K562 (cell line): ENCODE data around the gene ASIC3. TPM values are rescaled to one million over a fixed set of nuclear protein-coding genes. Genes with fewer than 3 reads are reported as not detected.
A peak's percentile ranks its signal among the peaks of the same experiment; 100 is the strongest.

Experiments
- ATAC-seq: fragments of 200-7000 bp; cut with Tn5 transposase; 3 replicates; pipeline ENCODE4 v1.9.1; 2020; ENCODE audit warnings: moderate library complexity
- BruUV-seq: library from RNA; stranded (reverse); fragments of 400-500 nt; replicated peaks from 2 replicates; lab custom pipeline; 2021; lab: Mats Ljungman, UMichigan
- CTCF ChIA-PET: fragments of 300-600 bp; formaldehyde crosslinking; extraction: SDS; loops from one replicate; lab custom pipeline; 2021; ENCODE audit warnings: low intra/inter-chr PET ratio; lab: Yijun Ruan, JAX
- POLR2A ChIA-PET: fragments of 300-600, 350-650 bp; sonication (Branson Sonifier 250); formaldehyde crosslinking; extraction: SDS; loops from one replicate; lab custom pipeline; 2021; ENCODE audit warnings: antibody characterized with exemption, inconsistent platforms; lab: Yijun Ruan, JAX
- DNase-seq, 4 experiments: peaks; one replicate each; pipeline versions ENCODE4 v3.0.0 to v3.0.0-alpha.2; 2011 to 2018; ENCODE audit warnings: low spot score in 3 of 4, mixed read lengths in 3 of 4; ENCODE audit errors: extremely low read depth in 1 of 4
- FAIRE-seq: peaks from 2 replicates; lab custom pipeline; 2011; peaks lifted over from hg19 to GRCh38; lab: Jason Lieb, UNC
- H2AFZ ChIP-seq: 2 replicates; pipeline ENCODE4 v1.6.0; 2011; ENCODE audit warnings: low read depth, low read length, control low read depth, inconsistent platforms
- H3K27ac ChIP-seq: fragments of 200-600 bp; 3 replicates; pipeline ENCODE4 v1.8.0; 2011; ENCODE audit warnings: low read depth, mild to moderate bottlenecking, control low read depth, inconsistent platforms, low read length, moderate library complexity, mixed read lengths; ENCODE audit errors: extremely low read depth
- H3K27me3 ChIP-seq, 2 experiments: fragments of 300-600 bp in 1 of 2; 2 replicates in 1 of 2; 3 replicates in 1 of 2; pipeline versions ENCODE4 v1.6.0 to v1.8.0; 2011; ENCODE audit warnings: inconsistent platforms in 2 of 2, low read length in 2 of 2, mild to moderate bottlenecking in 1 of 2, mixed read lengths in 1 of 2, moderate library complexity in 1 of 2; ENCODE audit not compliant: control insufficient read depth in 2 of 2, insufficient read depth in 2 of 2
- H3K36me3 ChIP-seq: fragments of 300-600 bp; 3 replicates; pipeline ENCODE4 v1.8.0; 2011; ENCODE audit warnings: mild to moderate bottlenecking, low read length, inconsistent platforms; ENCODE audit not compliant: control insufficient read depth, insufficient read depth
- H3K4me1 ChIP-seq, 2 experiments: fragments of 200-600 bp in 1 of 2; replicated peaks in 1 of 2; 2 replicates in 1 of 2; 3 replicates in 1 of 2; pipeline versions ENCODE4 v1.5.1 to v1.8.0; 2011; ENCODE audit warnings: inconsistent platforms in 2 of 2, low read length in 2 of 2, mild to moderate bottlenecking in 1 of 2, mixed read lengths in 1 of 2, moderate library complexity in 1 of 2; ENCODE audit not compliant: control insufficient read depth in 2 of 2, insufficient read depth in 2 of 2
- H3K4me2 ChIP-seq: 2 replicates; pipeline ENCODE4 v1.6.1; 2011; ENCODE audit warnings: low read length, control low read depth, inconsistent platforms, mixed read lengths; ENCODE audit not compliant: insufficient read depth
- H3K4me3 ChIP-seq: fragments of 200-600 bp; sonication (generic), shearing (Covaris generic); 2 replicates; pipeline ENCODE4 v1.5.1; 2016; ENCODE audit warnings: control low read depth, inconsistent platforms
- H3K79me2 ChIP-seq: fragments of 200-600 bp; 3 replicates; pipeline ENCODE4 v1.8.0; 2011; ENCODE audit warnings: low read length, inconsistent platforms; ENCODE audit not compliant: control insufficient read depth, insufficient read depth
- H3K9ac ChIP-seq, 2 experiments: 2 replicates each; pipeline versions ENCODE4 v1.6.0 to v1.6.1; 2011; ENCODE audit warnings: low read depth in 2 of 2, low read length in 2 of 2, control low read depth in 1 of 2, inconsistent platforms in 1 of 2, mild to moderate bottlenecking in 1 of 2, mixed read lengths in 1 of 2; ENCODE audit not compliant: insufficient read depth in 1 of 2
- H3K9me1 ChIP-seq: one replicate; pipeline ENCODE4 v1.6.0; 2011; ENCODE audit warnings: inconsistent platforms, mild to moderate bottlenecking, low read length, moderate library complexity; ENCODE audit not compliant: control insufficient read depth, insufficient read depth
- H3K9me3 ChIP-seq: replicated peaks from 2 replicates; pipeline ENCODE4 v1.5.1; 2011; ENCODE audit warnings: low read depth, low read length, inconsistent platforms; ENCODE audit not compliant: control insufficient read depth, insufficient read depth
- H4K20me1 ChIP-seq: replicated peaks from 2 replicates; pipeline ENCODE4 v1.6.1; 2011; ENCODE audit warnings: low read length, inconsistent platforms, mixed read lengths; ENCODE audit not compliant: control insufficient read depth, insufficient read depth
- CHCHD3 ChIP-seq: fragments of 250-450 bp; sonication (Bioruptor Pico); IDR thresholded peaks from 2 replicates; pipeline ENCODE4 v2.1.2; 2022; ENCODE audit warnings: mild to moderate bottlenecking
- HDGF ChIP-seq: fragments of 450-650 bp; IDR thresholded peaks from 2 replicates; pipeline ENCODE4 v1.6.1; 2016
- HIVEP1 ChIP-seq: fragments of 250-450 bp; sonication (Bioruptor Pico); IDR thresholded peaks from 2 replicates; pipeline ENCODE4 v1.4.0; 2020; ENCODE audit warnings: mild to moderate bottlenecking
- HLTF ChIP-seq: fragments of 450-650 bp; IDR thresholded peaks from 2 replicates; pipeline ENCODE4 v1.6.1; 2016
- HNRNPL ChIP-seq: fragments of 200-400 bp; formaldehyde crosslinking; IDR thresholded peaks from 2 replicates; pipeline ENCODE4 v1.6.1; 2017; ENCODE audit warnings: low read depth, mild to moderate bottlenecking, low read length
- MCM3 ChIP-seq: fragments of 450-650 bp; IDR thresholded peaks from 2 replicates; pipeline ENCODE4 v1.6.1; 2016
- NFXL1 ChIP-seq: fragments of 450-650 bp; formaldehyde crosslinking; IDR thresholded peaks from 2 replicates; pipeline ENCODE4 v1.4.0; 2021; ENCODE audit warnings: mild to moderate bottlenecking
- PHF20 ChIP-seq: fragments of 450-650 bp; IDR thresholded peaks from 2 replicates; pipeline ENCODE4 v1.6.1; 2018; ENCODE audit not compliant: partially characterized antibody
- POLR2AphosphoS5 ChIP-seq: IDR thresholded peaks from 2 replicates; pipeline ENCODE4 v1.6.1; 2011; ENCODE audit warnings: mild to moderate bottlenecking, low read depth, low read length, moderate library complexity; ENCODE audit not compliant: control insufficient read depth, insufficient read depth
- PRPF4 ChIP-seq: fragments of 200-400 bp; formaldehyde crosslinking; IDR thresholded peaks from one replicate; pipeline ENCODE4 v1.6.1; 2017; ENCODE audit warnings: low read length, low read depth, mild to moderate bottlenecking; ENCODE audit not compliant: insufficient read depth, poor library complexity, severe bottlenecking
- SIRT6 ChIP-seq: IDR thresholded peaks from one replicate; pipeline ENCODE4 v1.6.1; 2012; ENCODE audit warnings: low read depth, mild to moderate bottlenecking, control low read depth, inconsistent platforms, low read length, moderate library complexity
- SRSF7 ChIP-seq: fragments of 200-400 bp; formaldehyde crosslinking; optimal IDR thresholded peaks from 2 replicates; pipeline ENCODE3; 2017; ENCODE audit warnings: mild to moderate bottlenecking, low read depth, low read length
- ZC3H4 ChIP-seq: sonication (generic); formaldehyde crosslinking; IDR thresholded peaks from 2 replicates; pipeline ENCODE4 v1.9.0; 2021; ENCODE audit warnings: missing genetic modification reagents, borderline replicate concordance
- ZNF77 ChIP-seq: fragments of 250-450 bp; sonication (Bioruptor Pico); IDR thresholded peaks from 2 replicates; pipeline ENCODE4 v1.5.0; 2020
- WGBS: fragments of 100-300 bp; shearing (Covaris generic); methylation state at CpG from one replicate; pipeline ENCODE4 v1.1.6; 2016; ENCODE audit warnings: low coverage, mixed read lengths; ENCODE audit not compliant: insufficient coverage; ENCODE audit errors: missing lambda C conversion rate; 5-methylcytosine and 5-hydroxymethylcytosine counted together
- in situ Hi-C: fragments of 300-500 bp; cut with MboI; formaldehyde crosslinking; loops from 4 replicates; pipeline ENCODE4 v1.15.0; 2018; ENCODE audit warnings: inconsistent platforms, mixed read lengths
- intact Hi-C: fragments of 100-400 bp; cut with micrococcal nuclease; formaldehyde crosslinking; loops from 2 replicates; pipeline ENCODE4 v1.14.2; 2022
- polyA plus RNA-seq, 8 experiments: library from polyadenylated mRNA; depleted of rRNA in 4 of 8; stranded (reverse) in 5 of 8; unstranded in 3 of 8; fragments of >200 nt; fragmentation: Nextera tagmentation in 2 of 8; fragmentation: Illumina TruSeq in 1 of 8; extraction: Ambion mirVana in 2 of 8; extraction: Trizol in 1 of 8; gene quantifications; 2 replicates each; pipeline versions ENCODE4 v1.2.1 to v1.2.3, GENCODE V29; 2011 to 2014; ENCODE audit warnings: inconsistent platforms in 1 of 8, missing spikeins in 1 of 8
- total RNA-seq, 7 experiments: library from RNA; depleted of rRNA in 6 of 7; stranded (reverse); fragments of >200 nt in 6 of 7; fragmentation: Illumina TruSeq in 2 of 7; extraction: Trizol in 2 of 7; gene quantifications; 2 replicates each; pipeline versions ENCODE4 v1.2.1 to v1.2.3, GENCODE V29; 2011 to 2021; ENCODE audit warnings: low replicate concordance in 1 of 7
- TF ChIP-seq, protein P1 (sequence below): sonication (generic); formaldehyde crosslinking; IDR thresholded peaks from 2 replicates; pipeline ENCODE4 v1.8.0; 2022; ENCODE audit warnings: mild to moderate bottlenecking, missing genetic modification reagents
- TF ChIP-seq, protein P2 (sequence below), 2 experiments: fragments of 450-650 bp; IDR thresholded peaks; 2 replicates each; pipeline ENCODE4 v1.6.1; 2018; ENCODE audit warnings: mild to moderate bottlenecking in 2 of 2, low read depth in 1 of 2; ENCODE audit not compliant: partially characterized antibody in 2 of 2
- TF ChIP-seq, protein P3 (sequence below): fragments of 250-450 bp; sonication (Bioruptor Pico); IDR thresholded peaks from 2 replicates; pipeline ENCODE4 v1.8.0; 2022; ENCODE audit warnings: moderate library complexity, mild to moderate bottlenecking, inconsistent platforms

The ASIC3 gene
- total and polyA plus RNA-seq, 9 of the 15 experiments (the other 6 are each of a cell fraction or from before 2014, with no cell fraction given), result 0.11 to 5.0 (median 0.87) TPM

DNA sequence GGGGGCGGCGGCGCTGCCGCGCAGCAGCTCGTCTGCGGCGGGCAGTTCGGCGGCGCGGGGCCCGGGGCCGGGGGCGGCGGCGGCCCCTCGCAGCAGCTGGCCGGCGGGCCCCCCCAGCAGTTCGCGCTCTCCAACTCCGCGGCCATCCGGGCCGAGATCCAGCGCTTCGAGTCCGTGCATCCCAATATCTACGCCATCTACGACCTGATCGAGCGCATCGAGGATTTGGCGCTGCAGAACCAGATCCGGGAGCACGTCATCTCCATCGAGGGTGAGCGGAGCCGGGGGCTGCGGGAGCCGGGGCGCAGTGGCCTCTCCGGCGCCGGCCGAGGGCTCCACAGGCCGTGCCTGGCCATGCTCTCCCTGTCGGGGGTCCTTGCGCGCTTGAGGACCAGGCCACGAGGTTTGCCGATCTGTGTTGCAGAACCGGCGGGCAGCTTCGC lies 38.5 kb downstream of the ASIC3 start:
- no TSS peak for BruUV-seq
- Histone ChIP-seq H2AFZ (0 out of 2 replicates have a peak overlapping the region, but pooled peaks have one; percentile 10), H3K79me2 (peaks cover 68% of the 10 kb centered on the region), H4K20me1 (peaks cover 38% of the 10 kb centered on the region), H3K4me1 (peaks cover 46 to 78% of the 10 kb centered on the region in 2 experiments), H3K27ac (peak overlapping the region; percentile 81), H3K9me3 (no peaks in the 10 kb centered on the region), H3K4me3 (peak overlapping the region; percentile 67), H3K36me3 (peaks cover 43% of the 10 kb centered on the region; the same call in 2 of the 3 replicates), H3K9me1 (peaks cover 9% of the 10 kb centered on the region), H3K4me2 (peak overlapping the region; percentile 88), H3K27me3 (no peaks in the 10 kb centered on the region), H3K9ac (peak overlapping the region; percentile 84 to 98)
- ATAC-seq, result peak; percentile 0; the same call in 1 of the 3 replicates
- DNase-seq, result peak in 3 of 4 experiments; percentile 48 to 68 (median 50)
- intact Hi-C loops, result loop anchor here (1.0 to 10.0 kb wide), 2 partner anchors 85 to 772 kb away; no protein-coding TSS in a partner anchor
- ChIA-PET POLR2A (interaction anchor here (0.6 to 2.2 kb wide), 5 partner anchors 9 to 70 kb away, joined by 3 to 7 read pairs (median 3); no protein-coding TSS in a partner anchor), CTCF (interaction anchor here (0.8 to 1.7 kb wide), 3 partner anchors 22 to 27 kb away, joined by 3 to 4 read pairs (median 4); partner anchors contain the start of gene SLC4A2)
- in situ Hi-C loops, result no loop called here
- FAIRE-seq, result no peak
- WGBS, result under 1% methylated on average over 37 of the region's 56 CpGs
- TF ChIP-seq, protein P1, sequence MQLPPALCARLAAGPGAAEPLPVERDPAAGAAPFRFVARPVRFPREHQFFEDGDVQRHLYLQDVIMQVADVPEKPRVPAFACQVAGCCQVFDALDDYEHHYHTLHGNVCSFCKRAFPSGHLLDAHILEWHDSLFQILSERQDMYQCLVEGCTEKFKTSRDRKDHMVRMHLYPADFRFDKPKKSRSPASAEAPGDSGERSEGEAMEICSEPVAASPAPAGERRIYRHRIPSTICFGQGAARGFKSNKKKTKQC, result 0 out of 2 replicates have a peak, but pooled peaks have one; percentile 49
- no peak for TF ChIP-seq POLR2AphosphoS5
- no peak for TF ChIP-seq HDGF
- TF ChIP-seq, protein P2, sequence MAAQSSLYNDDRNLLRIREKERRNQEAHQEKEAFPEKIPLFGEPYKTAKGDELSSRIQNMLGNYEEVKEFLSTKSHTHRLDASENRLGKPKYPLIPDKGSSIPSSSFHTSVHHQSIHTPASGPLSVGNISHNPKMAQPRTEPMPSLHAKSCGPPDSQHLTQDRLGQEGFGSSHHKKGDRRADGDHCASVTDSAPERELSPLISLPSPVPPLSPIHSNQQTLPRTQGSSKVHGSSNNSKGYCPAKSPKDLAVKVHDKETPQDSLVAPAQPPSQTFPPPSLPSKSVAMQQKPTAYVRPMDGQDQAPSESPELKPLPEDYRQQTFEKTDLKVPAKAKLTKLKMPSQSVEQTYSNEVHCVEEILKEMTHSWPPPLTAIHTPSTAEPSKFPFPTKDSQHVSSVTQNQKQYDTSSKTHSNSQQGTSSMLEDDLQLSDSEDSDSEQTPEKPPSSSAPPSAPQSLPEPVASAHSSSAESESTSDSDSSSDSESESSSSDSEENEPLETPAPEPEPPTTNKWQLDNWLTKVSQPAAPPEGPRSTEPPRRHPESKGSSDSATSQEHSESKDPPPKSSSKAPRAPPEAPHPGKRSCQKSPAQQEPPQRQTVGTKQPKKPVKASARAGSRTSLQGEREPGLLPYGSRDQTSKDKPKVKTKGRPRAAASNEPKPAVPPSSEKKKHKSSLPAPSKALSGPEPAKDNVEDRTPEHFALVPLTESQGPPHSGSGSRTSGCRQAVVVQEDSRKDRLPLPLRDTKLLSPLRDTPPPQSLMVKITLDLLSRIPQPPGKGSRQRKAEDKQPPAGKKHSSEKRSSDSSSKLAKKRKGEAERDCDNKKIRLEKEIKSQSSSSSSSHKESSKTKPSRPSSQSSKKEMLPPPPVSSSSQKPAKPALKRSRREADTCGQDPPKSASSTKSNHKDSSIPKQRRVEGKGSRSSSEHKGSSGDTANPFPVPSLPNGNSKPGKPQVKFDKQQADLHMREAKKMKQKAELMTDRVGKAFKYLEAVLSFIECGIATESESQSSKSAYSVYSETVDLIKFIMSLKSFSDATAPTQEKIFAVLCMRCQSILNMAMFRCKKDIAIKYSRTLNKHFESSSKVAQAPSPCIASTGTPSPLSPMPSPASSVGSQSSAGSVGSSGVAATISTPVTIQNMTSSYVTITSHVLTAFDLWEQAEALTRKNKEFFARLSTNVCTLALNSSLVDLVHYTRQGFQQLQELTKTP (IDR thresholded peaks at IDR 0.05; ENCODE audit: low read depth in 1 of 2, partially characterized antibody in 2 of 2), result no peak
- TF ChIP-seq PRPF4, result no peak
- TF ChIP-seq NFXL1 (CRISPR knock-in tag), result no peak
- TF ChIP-seq, protein P3, sequence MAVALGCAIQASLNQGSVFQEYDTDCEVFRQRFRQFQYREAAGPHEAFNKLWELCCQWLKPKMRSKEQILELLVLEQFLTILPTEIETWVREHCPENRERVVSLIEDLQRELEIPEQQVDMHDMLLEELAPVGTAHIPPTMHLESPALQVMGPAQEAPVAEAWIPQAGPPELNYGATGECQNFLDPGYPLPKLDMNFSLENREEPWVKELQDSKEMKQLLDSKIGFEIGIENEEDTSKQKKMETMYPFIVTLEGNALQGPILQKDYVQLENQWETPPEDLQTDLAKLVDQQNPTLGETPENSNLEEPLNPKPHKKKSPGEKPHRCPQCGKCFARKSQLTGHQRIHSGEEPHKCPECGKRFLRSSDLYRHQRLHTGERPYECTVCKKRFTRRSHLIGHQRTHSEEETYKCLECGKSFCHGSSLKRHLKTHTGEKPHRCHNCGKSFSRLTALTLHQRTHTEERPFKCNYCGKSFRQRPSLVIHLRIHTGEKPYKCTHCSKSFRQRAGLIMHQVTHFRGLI (CRISPR knock-in tag), result no peak
- TF ChIP-seq CHCHD3 (CRISPR knock-in tag), result no peak
- no peak for TF ChIP-seq HIVEP1 (CRISPR knock-in tag)
- TF ChIP-seq HLTF, result 0 out of 2 replicates have a peak, but pooled peaks have one; percentile 28
- no peak for TF ChIP-seq PHF20
- TF ChIP-seq SIRT6, result no peak
- no peak for TF ChIP-seq MCM3
- no peak for TF ChIP-seq HNRNPL
- no peak for TF ChIP-seq ZC3H4 (CRISPR knock-in tag)
- no peak for TF ChIP-seq ZNF77 (CRISPR knock-in tag)
- no peak for TF ChIP-seq SRSF7
